Smooth muscle cell of the brain vasculature (primary cell): ENCODE results near the gene MRC2.
"Not testable (repeated sequence)": the region's sequence is repeated elsewhere in the genome, so short reads cannot be mapped to it uniquely, and the experiment has no call there.

Experiments used
- DNase-seq: peaks from one replicate; pipeline ENCODE4 v3.0.0-alpha.2; 2012; ENCODE audit warnings: low read depth, low spot score

The MRC2 gene

DNA sequence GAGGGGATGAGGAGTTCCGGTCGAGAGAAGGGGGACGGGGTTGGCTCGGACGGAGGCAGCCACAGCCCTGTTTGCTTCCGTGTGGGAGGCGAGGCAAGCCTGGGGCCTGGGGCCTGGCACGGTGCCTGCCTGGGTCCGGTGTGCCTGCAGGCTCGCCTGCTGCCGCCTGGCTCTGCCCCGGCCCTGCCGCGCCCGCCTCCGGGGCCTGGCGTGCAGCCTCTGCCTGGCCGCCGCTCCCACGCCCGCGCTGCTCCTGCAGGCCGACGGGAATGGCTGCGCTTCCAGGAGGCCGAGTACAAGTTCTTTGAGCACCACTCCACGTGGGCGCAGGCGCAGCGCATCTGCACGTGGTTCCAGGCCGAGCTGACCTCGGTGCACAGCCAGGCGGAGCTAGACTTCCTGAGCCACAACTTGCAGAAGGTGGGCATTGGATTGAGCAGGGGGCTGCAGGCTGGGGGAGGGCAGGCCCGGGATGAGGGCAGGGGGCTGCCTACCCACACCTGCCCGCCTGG lies 53.1 kb downstream of the MRC2 start:
- DNase-seq, result no peak

DNA sequence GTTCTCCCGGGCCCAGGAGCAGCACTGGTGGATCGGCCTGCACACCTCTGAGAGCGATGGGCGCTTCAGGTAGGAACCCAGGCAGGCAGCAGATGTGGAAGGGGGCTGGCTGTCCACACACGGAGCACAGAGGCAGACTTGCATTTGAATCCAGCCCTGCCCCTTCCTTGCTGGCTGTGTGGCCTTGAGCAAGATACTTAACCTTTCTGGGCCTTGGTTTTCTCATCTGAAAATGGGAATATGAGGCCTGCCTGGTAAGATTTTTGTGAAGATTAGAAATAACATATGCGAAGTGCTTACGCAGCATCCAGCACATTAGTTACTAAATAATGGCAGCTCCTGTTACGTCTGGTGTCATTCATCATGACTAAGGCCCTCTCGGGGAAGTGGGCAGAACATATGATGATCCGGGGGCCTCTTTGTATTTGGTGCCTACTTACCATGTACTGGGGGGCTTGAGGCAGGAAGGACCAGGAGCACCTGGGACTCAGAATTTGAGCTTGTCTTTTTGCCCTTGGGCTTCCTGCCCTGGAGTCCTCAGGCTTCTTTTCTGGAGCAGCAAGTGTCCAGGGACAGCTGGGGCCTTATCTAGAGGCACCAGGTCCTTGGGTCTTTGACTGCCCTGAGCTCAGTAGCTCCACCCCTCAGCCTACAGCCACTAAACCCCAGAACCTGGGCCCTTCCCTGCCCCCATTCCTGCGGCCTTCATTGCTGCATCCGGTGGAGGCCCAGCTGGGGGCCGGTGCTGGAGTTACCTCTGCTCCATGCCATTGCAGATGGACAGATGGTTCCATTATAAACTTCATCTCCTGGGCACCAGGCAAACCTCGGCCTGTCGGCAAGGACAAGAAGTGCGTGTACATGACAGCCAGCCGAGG lies 53.8 kb downstream of the MRC2 start:
- DNase-seq, result no peak

GRCh38 chr17:62681939-62682381 lies 54.5 kb downstream of the MRC2 start:
- DNase-seq, result no peak

- no peak for DNase-seq
Observed at GRCh38 chr17:62684179-62684578, 56.7 kb downstream of the MRC2 start.

DNA sequence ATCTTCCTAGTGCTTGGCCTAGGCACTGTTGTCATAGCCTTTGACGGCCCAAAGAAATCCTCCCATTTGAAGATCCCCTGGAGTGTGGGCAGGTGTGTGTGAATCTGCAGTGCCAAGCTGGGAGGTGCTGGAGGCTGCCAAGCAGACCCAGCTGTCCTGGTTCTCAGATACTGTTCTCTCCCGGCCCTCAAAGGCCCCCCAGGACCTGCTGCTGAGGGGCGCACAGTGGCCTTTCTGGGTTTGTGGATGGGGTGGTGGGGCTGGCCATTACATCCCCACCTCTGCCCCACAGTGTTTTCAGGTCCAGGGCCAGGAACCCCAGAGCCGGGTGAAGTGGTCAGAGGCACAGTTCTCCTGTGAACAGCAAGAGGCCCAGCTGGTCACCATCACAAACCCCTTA lies 60.5 kb downstream of the MRC2 start:
- no peak for DNase-seq

- no peak for DNase-seq
Observed at GRCh38 chr17:62688398-62689160, 61.1 kb downstream of the MRC2 start.

DNA sequence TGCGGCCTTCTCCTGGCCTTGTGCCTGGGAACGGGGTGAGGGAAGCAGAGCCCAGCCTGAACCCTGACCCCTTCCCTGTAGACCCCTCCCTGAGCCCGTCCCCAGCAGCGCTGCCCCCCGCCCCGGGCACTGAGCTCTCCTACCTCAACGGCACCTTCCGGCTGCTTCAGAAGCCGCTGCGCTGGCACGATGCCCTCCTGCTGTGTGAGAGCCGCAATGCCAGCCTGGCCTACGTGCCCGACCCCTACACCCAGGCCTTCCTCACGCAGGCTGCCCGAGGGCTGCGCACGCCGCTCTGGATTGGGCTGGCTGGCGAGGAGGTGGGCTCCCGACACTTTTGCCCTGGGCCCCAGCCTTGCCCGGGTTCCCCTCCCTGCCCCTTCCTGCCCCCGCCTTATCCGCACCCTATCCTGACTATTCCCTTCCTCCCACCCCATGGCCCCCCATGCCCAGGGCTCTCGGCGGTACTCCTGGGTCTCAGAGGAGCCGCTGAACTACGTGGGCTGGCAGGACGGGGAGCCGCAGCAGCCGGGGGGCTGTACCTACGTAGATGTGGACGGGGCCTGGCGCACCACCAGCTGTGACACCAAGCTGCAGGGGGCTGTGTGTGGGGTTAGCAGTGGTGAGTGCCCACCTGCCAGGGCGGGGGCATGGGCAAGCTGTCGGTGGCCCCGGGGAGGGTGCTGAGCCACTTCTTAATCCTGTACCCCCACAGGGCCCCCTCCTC lies 62.1 kb downstream of the MRC2 start:
- no peak for DNase-seq

DNA sequence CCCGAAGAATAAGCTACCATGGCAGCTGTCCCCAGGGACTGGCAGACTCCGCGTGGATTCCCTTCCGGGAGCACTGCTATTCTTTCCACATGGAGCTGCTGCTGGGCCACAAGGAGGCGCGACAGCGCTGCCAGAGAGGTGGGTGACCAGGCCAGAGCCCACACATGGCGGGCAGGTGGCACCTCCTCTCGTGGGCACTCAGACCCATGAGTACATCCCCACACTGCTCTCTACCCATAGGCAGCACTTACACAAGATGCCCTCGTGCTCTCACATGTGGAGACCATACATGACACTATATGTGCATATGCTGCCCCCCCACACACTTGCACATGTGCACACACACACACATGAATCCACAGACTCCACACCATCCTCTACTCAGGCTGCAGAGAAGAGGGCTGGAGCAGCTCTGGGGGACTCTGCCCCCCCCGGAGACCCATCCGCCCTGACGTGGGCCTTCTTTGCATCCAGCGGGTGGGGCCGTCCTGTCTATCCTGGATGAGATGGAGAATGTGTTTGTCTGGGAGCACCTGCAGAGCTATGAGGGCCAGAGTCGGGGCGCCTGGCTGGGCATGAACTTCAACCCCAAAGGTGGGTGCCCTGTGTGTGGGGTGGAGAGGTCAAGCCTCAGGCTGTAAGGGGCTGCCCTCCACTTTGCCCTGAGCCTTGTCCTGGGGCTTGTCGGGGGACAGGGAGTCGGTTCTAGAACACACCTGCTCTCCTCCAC lies 62.9 kb downstream of the MRC2 start:
- DNase-seq, result no peak

- DNase-seq, result not testable (repeated sequence)
Observed at GRCh38 chr17:62691589-62691915, 64.1 kb downstream of the MRC2 start.

GRCh38 chr17:62692159-62692651 lies 64.7 kb downstream of the MRC2 start:
- DNase-seq, result no peak

DNA sequence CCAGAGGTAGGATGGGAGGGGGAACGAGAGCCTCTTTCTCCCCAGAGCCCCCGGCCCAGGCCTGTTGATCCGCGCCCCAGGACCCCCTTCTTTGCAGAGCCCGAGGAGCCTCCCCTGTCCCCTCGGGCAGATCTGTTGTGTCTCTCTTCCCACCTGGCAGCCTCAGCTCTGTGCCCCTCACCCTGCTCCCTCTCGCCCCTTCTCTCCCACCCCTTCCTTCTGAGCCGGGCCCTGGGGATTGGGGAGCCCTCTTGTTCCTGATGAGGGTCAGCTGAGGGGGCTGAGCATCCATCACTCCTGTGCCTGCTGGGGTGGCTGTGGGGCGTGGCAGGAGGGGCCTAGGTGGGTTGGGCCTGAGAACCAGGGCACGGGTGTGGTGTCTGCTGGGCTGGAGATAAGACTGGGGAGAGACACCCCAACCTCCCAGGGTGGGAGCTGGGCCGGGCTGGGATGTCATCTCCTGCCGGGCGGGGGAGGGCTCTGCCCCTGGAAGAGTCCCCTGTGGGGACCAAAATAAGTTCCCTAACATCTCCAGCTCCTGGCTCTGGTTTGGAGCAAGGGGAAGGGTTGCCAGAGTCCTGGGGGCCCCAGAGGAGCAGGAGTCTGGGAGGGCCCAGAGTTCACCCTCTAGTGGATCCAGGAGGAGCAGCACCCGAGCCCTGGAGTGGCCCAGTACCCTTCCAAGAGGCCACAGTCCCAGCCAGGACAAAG lies 65.4 kb downstream of the MRC2 start:
- DNase-seq, result no peak

DNA sequence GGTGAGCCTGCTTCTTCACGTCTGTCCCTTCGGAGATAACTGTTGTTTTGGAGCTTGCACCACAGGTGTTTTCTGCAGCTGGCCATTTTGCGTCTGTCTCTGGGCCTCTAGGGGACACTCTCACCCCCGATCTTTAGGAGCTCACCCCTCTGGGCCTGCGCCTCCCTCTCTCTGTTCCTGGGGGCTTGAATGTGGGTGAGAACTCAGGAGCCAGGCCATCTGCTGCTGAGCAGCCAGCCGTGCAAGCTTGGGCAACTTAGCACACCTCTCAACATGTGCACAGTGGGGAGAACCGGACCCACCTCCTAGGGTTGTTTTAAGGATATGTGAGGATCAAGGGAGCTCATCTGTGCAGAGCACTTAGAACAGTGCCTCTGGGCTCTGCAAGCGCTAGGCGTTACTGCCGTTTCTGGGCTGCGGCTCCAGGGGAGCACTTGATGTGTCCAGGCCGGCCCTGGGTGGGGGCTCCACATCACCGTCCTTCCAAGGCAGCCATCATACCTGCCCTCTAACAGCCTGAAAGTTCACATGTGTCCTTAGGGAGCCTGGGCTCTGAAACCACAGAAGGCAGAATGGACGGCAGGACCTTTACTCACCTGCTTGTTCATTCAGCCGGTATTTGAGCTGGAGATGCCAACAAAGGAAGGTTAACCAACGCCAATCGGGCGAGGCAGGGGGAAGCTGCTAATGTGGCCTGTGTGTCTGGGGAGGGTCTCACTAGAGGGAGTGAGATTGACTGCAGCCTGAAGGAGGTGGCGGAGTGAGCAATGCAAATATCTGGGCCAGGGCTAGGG lies 66.3 kb downstream of the MRC2 start:
- DNase-seq, result no peak

- DNase-seq, result not testable (repeated sequence)
Observed at GRCh38 chr17:62695093-62695738, 67.7 kb downstream of the MRC2 start.

GRCh38 chr17:62696256-62696655 lies 68.8 kb downstream of the MRC2 start:
- no peak for DNase-seq

GRCh38 chr17:62696726-62697490 lies 69.4 kb downstream of the MRC2 start:
- DNase-seq, result no peak

DNA sequence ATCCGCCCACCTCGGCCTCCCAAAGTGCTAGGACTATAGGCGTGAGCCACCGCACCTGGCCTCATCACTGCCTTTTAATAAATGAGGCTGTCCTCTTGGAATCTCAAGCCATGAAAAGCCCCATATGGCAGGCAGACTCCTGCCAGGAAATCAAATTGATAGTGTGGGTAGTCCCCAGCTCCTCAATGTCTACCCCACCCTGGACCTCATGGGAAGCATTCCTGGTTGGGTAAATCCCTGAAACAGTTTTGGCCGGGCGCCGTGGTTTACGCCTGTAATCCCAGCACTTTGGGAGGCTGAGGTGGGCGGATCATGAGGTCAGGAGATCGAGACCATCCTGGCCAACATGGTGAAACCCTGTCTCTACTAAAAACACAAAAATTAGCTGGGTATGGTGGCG lies 71.0 kb downstream of the MRC2 start:
- DNase-seq, result not testable (repeated sequence)

DNA sequence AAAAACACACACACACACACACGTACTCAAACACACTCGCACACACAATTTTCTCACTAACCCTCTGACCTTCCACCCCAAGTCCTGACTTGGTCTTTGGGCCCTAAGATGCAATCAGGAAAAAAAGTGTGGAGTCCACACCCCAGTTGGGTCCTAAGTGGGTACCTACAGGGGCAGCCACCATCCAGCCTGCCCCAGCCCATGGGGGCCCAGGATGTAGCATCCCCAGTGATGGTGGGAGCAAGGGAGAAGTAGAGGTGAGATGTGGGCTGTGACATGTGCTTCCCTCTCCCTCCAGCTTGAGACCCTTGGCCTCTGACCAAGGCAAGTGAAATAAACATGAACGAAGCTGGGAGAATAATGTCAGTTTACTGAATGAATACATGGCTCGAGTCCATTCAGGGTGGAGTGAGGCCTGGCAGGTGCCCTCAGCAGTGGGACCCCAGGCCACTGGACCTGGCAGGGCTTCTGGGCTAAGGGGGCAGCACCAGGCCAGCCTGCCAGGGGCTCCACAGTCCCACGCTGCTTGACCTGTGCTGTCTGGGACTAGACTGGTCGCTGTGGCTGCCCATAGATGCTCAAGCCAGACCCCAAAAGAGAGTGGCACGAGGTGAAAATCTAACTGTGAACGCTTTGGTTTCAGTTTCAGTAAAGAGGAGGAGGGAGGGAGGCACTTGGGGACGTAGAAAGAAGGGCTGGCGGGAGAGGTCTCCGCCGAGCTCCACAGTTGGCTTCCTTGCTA lies 73.7 kb downstream of the MRC2 start:
- DNase-seq, result no peak

DNA sequence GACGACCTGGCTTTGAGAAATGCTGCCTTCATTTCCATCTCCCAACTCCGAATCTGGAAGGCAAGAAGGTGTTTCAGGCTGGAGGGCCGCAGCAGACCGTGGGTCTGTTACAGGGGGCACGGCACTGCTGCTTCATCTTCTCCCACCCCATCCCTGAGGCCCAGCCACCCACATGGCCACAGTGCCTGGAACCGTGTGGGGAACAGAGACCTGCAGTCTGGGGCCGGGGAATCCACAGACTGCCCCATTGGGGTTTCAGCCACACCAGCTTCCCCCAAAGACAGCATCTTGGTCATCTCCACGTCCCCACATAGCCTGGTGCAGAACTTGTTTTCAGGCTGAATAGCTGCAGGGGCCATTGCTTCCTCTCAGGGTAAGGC lies 74.2 kb downstream of the MRC2 start:
- DNase-seq, result no peak
